K562 (cell line): Measurements from ENCODE around the gene PDCD10. TPM values are rescaled to one million over a fixed set of nuclear protein-coding genes. Genes with fewer than 3 reads are reported as not detected.

Source experiments
- ATAC-seq: fragments of 200-7000 bp; cut with Tn5 transposase; 3 replicates; pipeline ENCODE4 v1.9.1; 2020; ENCODE audit warnings: moderate library complexity
- BruUV-seq: library from RNA; stranded (reverse); fragments of 400-500 nt; replicated peaks from 2 replicates; lab custom pipeline; 2021; lab: Mats Ljungman, UMichigan
- CTCF ChIA-PET: fragments of 300-600 bp; formaldehyde crosslinking; extraction: SDS; loops from one replicate; lab custom pipeline; 2021; ENCODE audit warnings: low intra/inter-chr PET ratio; lab: Yijun Ruan, JAX
- POLR2A ChIA-PET: fragments of 300-600, 350-650 bp; sonication (Branson Sonifier 250); formaldehyde crosslinking; extraction: SDS; loops from one replicate; lab custom pipeline; 2021; ENCODE audit warnings: antibody characterized with exemption, inconsistent platforms; lab: Yijun Ruan, JAX
- DNase-seq, 4 experiments: peaks; one replicate each; pipeline versions ENCODE4 v3.0.0 to v3.0.0-alpha.2; 2011 to 2018; ENCODE audit warnings: low spot score in 3 of 4, mixed read lengths in 3 of 4; ENCODE audit errors: extremely low read depth in 1 of 4
- FAIRE-seq: peaks from 2 replicates; lab custom pipeline; 2011; peaks lifted over from hg19 to GRCh38; lab: Jason Lieb, UNC
- H2AFZ ChIP-seq: 2 replicates; pipeline ENCODE4 v1.6.0; 2011; ENCODE audit warnings: low read depth, low read length, control low read depth, inconsistent platforms
- H3K27ac ChIP-seq: fragments of 200-600 bp; 3 replicates; pipeline ENCODE4 v1.8.0; 2011; ENCODE audit warnings: low read depth, mild to moderate bottlenecking, control low read depth, inconsistent platforms, low read length, moderate library complexity, mixed read lengths; ENCODE audit errors: extremely low read depth
- H3K27me3 ChIP-seq, 2 experiments: fragments of 300-600 bp in 1 of 2; 2 replicates in 1 of 2; 3 replicates in 1 of 2; pipeline versions ENCODE4 v1.6.0 to v1.8.0; 2011; ENCODE audit warnings: inconsistent platforms in 2 of 2, low read length in 2 of 2, mild to moderate bottlenecking in 1 of 2, mixed read lengths in 1 of 2, moderate library complexity in 1 of 2; ENCODE audit not compliant: control insufficient read depth in 2 of 2, insufficient read depth in 2 of 2
- H3K36me3 ChIP-seq: fragments of 300-600 bp; 3 replicates; pipeline ENCODE4 v1.8.0; 2011; ENCODE audit warnings: mild to moderate bottlenecking, low read length, inconsistent platforms; ENCODE audit not compliant: control insufficient read depth, insufficient read depth
- H3K4me1 ChIP-seq, 2 experiments: fragments of 200-600 bp in 1 of 2; replicated peaks in 1 of 2; 2 replicates in 1 of 2; 3 replicates in 1 of 2; pipeline versions ENCODE4 v1.5.1 to v1.8.0; 2011; ENCODE audit warnings: inconsistent platforms in 2 of 2, low read length in 2 of 2, mild to moderate bottlenecking in 1 of 2, mixed read lengths in 1 of 2, moderate library complexity in 1 of 2; ENCODE audit not compliant: control insufficient read depth in 2 of 2, insufficient read depth in 2 of 2
- H3K4me2 ChIP-seq: 2 replicates; pipeline ENCODE4 v1.6.1; 2011; ENCODE audit warnings: low read length, control low read depth, inconsistent platforms, mixed read lengths; ENCODE audit not compliant: insufficient read depth
- H3K4me3 ChIP-seq: fragments of 200-600 bp; sonication (generic), shearing (Covaris generic); 2 replicates; pipeline ENCODE4 v1.5.1; 2016; ENCODE audit warnings: control low read depth, inconsistent platforms
- H3K79me2 ChIP-seq: fragments of 200-600 bp; 3 replicates; pipeline ENCODE4 v1.8.0; 2011; ENCODE audit warnings: low read length, inconsistent platforms; ENCODE audit not compliant: control insufficient read depth, insufficient read depth
- H3K9ac ChIP-seq, 2 experiments: 2 replicates each; pipeline versions ENCODE4 v1.6.0 to v1.6.1; 2011; ENCODE audit warnings: low read depth in 2 of 2, low read length in 2 of 2, control low read depth in 1 of 2, inconsistent platforms in 1 of 2, mild to moderate bottlenecking in 1 of 2, mixed read lengths in 1 of 2; ENCODE audit not compliant: insufficient read depth in 1 of 2
- H3K9me1 ChIP-seq: one replicate; pipeline ENCODE4 v1.6.0; 2011; ENCODE audit warnings: inconsistent platforms, mild to moderate bottlenecking, low read length, moderate library complexity; ENCODE audit not compliant: control insufficient read depth, insufficient read depth
- H3K9me3 ChIP-seq: replicated peaks from 2 replicates; pipeline ENCODE4 v1.5.1; 2011; ENCODE audit warnings: low read depth, low read length, inconsistent platforms; ENCODE audit not compliant: control insufficient read depth, insufficient read depth
- H4K20me1 ChIP-seq: replicated peaks from 2 replicates; pipeline ENCODE4 v1.6.1; 2011; ENCODE audit warnings: low read length, inconsistent platforms, mixed read lengths; ENCODE audit not compliant: control insufficient read depth, insufficient read depth
- ARID1B ChIP-seq: fragments of 450-650 bp; IDR thresholded peaks from 2 replicates; pipeline ENCODE4 v1.6.1; 2016; ENCODE audit warnings: antibody characterized with exemption, mild to moderate bottlenecking, inconsistent platforms
- ATF3 ChIP-seq, 2 experiments: fragments of 450-650 bp in 1 of 2; sonication (generic) in 1 of 2; formaldehyde crosslinking in 1 of 2; IDR thresholded peaks in 1 of 2; conservative IDR thresholded peaks in 1 of 2; 2 replicates each; pipeline versions ENCODE4 v1.6.1 to v1.8.1; 2016 to 2023; ENCODE audit warnings: mild to moderate bottlenecking in 2 of 2, moderate library complexity in 2 of 2, inconsistent platforms in 1 of 2, missing genetic modification reagents in 1 of 2
- CEBPB ChIP-seq: fragments of 450-650 bp; IDR thresholded peaks from 2 replicates; pipeline ENCODE4 v1.6.1; 2016; ENCODE audit warnings: missing genetic modification characterization, missing compliant biosample characterization
- HDAC1 ChIP-seq, 2 experiments: fragments of 450-650 bp; IDR thresholded peaks; 2 replicates each; pipeline ENCODE4 v1.6.1; 2016 to 2017; ENCODE audit warnings: inconsistent platforms in 1 of 2, mild to moderate bottlenecking in 1 of 2, moderate library complexity in 1 of 2
- JUNB ChIP-seq: fragments of 450-650 bp; formaldehyde crosslinking; conservative IDR thresholded peaks from 2 replicates; pipeline ENCODE4 v1.4.0; 2020; ENCODE audit warnings: mild to moderate bottlenecking
- RBBP5 ChIP-seq: fragments of 200-600 bp; sonication (generic); IDR thresholded peaks from 2 replicates; pipeline ENCODE4 v1.6.1; 2012; ENCODE audit warnings: borderline replicate concordance, mild to moderate bottlenecking, low read length, control low read depth, inconsistent platforms; ENCODE audit not compliant: insufficient read depth, poor library complexity, severe bottlenecking
- SLC30A9 ChIP-seq: fragments of 250-450 bp; sonication (Bioruptor Pico); IDR thresholded peaks from 2 replicates; pipeline ENCODE4 v1.8.0; 2022; ENCODE audit warnings: mild to moderate bottlenecking, moderate library complexity
- SRSF7 ChIP-seq: fragments of 200-400 bp; formaldehyde crosslinking; optimal IDR thresholded peaks from 2 replicates; pipeline ENCODE3; 2017; ENCODE audit warnings: mild to moderate bottlenecking, low read depth, low read length
- TFAM ChIP-seq: fragments of 250-450 bp; sonication (Bioruptor Pico); conservative IDR thresholded peaks from 2 replicates; pipeline ENCODE4 v1.5.0; 2021; ENCODE audit warnings: mild to moderate bottlenecking, moderate library complexity
- ZNF197 ChIP-seq: fragments of 200-800 bp; sonication (Bioruptor generic); IDR thresholded peaks from 2 replicates; pipeline ENCODE4 v1.6.1; 2016; ENCODE audit warnings: low read depth, missing genetic modification characterization, missing compliant biosample characterization
- ZNF318 ChIP-seq, 2 experiments: fragments of 450-650 bp; IDR thresholded peaks; 2 replicates each; pipeline ENCODE4 v1.6.1; 2016; ENCODE audit warnings: mild to moderate bottlenecking in 2 of 2, borderline replicate concordance in 1 of 2, low read depth in 1 of 2, moderate library complexity in 1 of 2
- WGBS: fragments of 100-300 bp; shearing (Covaris generic); methylation state at CpG from one replicate; pipeline ENCODE4 v1.1.6; 2016; ENCODE audit warnings: low coverage, mixed read lengths; ENCODE audit not compliant: insufficient coverage; ENCODE audit errors: missing lambda C conversion rate; 5-methylcytosine and 5-hydroxymethylcytosine counted together
- in situ Hi-C: fragments of 300-500 bp; cut with MboI; formaldehyde crosslinking; loops from 4 replicates; pipeline ENCODE4 v1.15.0; 2018; ENCODE audit warnings: inconsistent platforms, mixed read lengths
- intact Hi-C: fragments of 100-400 bp; cut with micrococcal nuclease; formaldehyde crosslinking; loops from 2 replicates; pipeline ENCODE4 v1.14.2; 2022
- polyA plus RNA-seq, 8 experiments: library from polyadenylated mRNA; depleted of rRNA in 4 of 8; stranded (reverse) in 5 of 8; unstranded in 3 of 8; fragments of >200 nt; fragmentation: Nextera tagmentation in 2 of 8; fragmentation: Illumina TruSeq in 1 of 8; extraction: Ambion mirVana in 2 of 8; extraction: Trizol in 1 of 8; gene quantifications; 2 replicates each; pipeline versions ENCODE4 v1.2.1 to v1.2.3, GENCODE V29; 2011 to 2014; ENCODE audit warnings: inconsistent platforms in 1 of 8, missing spikeins in 1 of 8
- total RNA-seq, 7 experiments: library from RNA; depleted of rRNA in 6 of 7; stranded (reverse); fragments of >200 nt in 6 of 7; fragmentation: Illumina TruSeq in 2 of 7; extraction: Trizol in 2 of 7; gene quantifications; 2 replicates each; pipeline versions ENCODE4 v1.2.1 to v1.2.3, GENCODE V29; 2011 to 2021; ENCODE audit warnings: low replicate concordance in 1 of 7

Gene PDCD10
- total and polyA plus RNA-seq, 9 of the 15 experiments (the other 6 are each of a cell fraction or from before 2014, with no cell fraction given) = 121 to 476 (median 232) TPM

- ChIA-PET CTCF (no interaction called here), POLR2A (interaction anchor here (1.0 to 1.9 kb wide), 2 partner anchors 11 to 19 kb away, joined by 3 to 6 read pairs; no protein-coding TSS in a partner anchor)
- Histone ChIP-seq H3K4me2 (peak overlapping the region; percentile 93), H3K27me3 (no peaks in the 10 kb centered on the region), H3K79me2 (peaks cover 86% of the 10 kb centered on the region), H4K20me1 (0 out of 2 replicates have a peak, but pooled peaks cover 5% of the 10 kb centered on the region), H3K9me3 (no peaks in the 10 kb centered on the region), H3K27ac (peak overlapping the region; percentile 96), H3K9me1 (no peaks in the 10 kb centered on the region), H3K4me3 (peak overlapping the region; percentile 77), H3K4me1 (peaks cover 0 to 5% of the 10 kb centered on the region in 2 experiments; a peak in 3 of 5 replicates), H3K9ac (peak overlapping the region; percentile 82 to 96), H2AFZ (peak overlapping the region; percentile 96; the same call in 1 of the 2 replicates), H3K36me3 (peaks cover 6% of the 10 kb centered on the region; the same call in 2 of the 3 replicates)
- ATAC-seq (peak; percentile 3), FAIRE-seq (no peak), DNase-seq (no peak)
- 0% methylated on average over 10 of the region's 12 CpGs for WGBS
- intact Hi-C loops (loop anchor here (1.0 to 5.0 kb wide), 4 partner anchors 10 to 1817 kb away; partner anchors contain the start of gene GOLIM4), in situ Hi-C loops (no loop called here)
- TSS peak; percentile 52 for BruUV-seq
- TF ChIP-seq TFAM (CRISPR knock-in tag) = no peak
- TF ChIP-seq ZNF197 (CRISPR knock-in tag) = 0 out of 2 replicates have a peak, but pooled peaks have one; percentile 54
- TF ChIP-seq RBBP5 = peak; percentile 19
- TF ChIP-seq JUNB (CRISPR knock-in tag) = no peak
- TF ChIP-seq HDAC1 (IDR thresholded peaks at IDR 0.05) = 0 out of 4 replicates have a peak, but pooled peaks of 1 of the 2 experiments have one; percentile 67
- TF ChIP-seq ZNF318 (IDR thresholded peaks at IDR 0.05; ENCODE audit: borderline replicate concordance in 1 of 2, low read depth in 1 of 2) = no peak
- TF ChIP-seq ATF3 (IDR thresholded peaks at IDR 0.05) = 0 out of 2 replicates have a peak, but pooled peaks have one; percentile 11
- no peak; the same call in 1 of the 2 replicates for TF ChIP-seq ATF3 (CRISPR knock-in tag; conservative IDR thresholded peaks at IDR 0.05)
- TF ChIP-seq SRSF7 = no peak
- TF ChIP-seq SLC30A9 (CRISPR knock-in tag) = no peak
- 0 out of 2 replicates have a peak, but pooled peaks have one; percentile 44 for TF ChIP-seq ARID1B
- peak; percentile 44; the same call in 1 of the 2 replicates for TF ChIP-seq CEBPB
Measured at GRCh38 chr3:167733961-167734497, 663 bp downstream of the PDCD10 start.
